IPS-15b (cell line): ENCODE data around the gene OR1J4.

Experiments used
- H3K27me3 ChIP-seq: one replicate; pipeline ENCODE4 v1.6.1; 2013; ENCODE audit warnings: low read length; ENCODE audit not compliant: control insufficient read depth, insufficient read depth
- H3K36me3 ChIP-seq: one replicate; pipeline ENCODE4 v1.6.1; 2013; ENCODE audit warnings: low read length; ENCODE audit not compliant: control insufficient read depth, insufficient read depth
- H3K4me1 ChIP-seq: one replicate; pipeline ENCODE4 v1.6.1; 2013; ENCODE audit warnings: mild to moderate bottlenecking, low read length; ENCODE audit not compliant: control insufficient read depth, insufficient read depth
- H3K4me3 ChIP-seq: one replicate; pipeline ENCODE4 v1.5.1; 2013; ENCODE audit warnings: low read depth, low read length
- H3K9ac ChIP-seq: one replicate; pipeline ENCODE4 v1.6.1; 2013; ENCODE audit warnings: low read depth, mild to moderate bottlenecking, low read length
- H3K9me3 ChIP-seq: one replicate; pipeline ENCODE4 v1.6.1; 2013; ENCODE audit warnings: mild to moderate bottlenecking, low read length; ENCODE audit not compliant: control insufficient read depth, insufficient read depth

OR1J4 gene

GRCh38 chr9:122518841-122519240, at the start of gene OR1J4:
TSS of gene OR1J4 (plus strand) at chr9:122519141. CDS start at chr9:122519141, 0 bp downstream.
- no peaks in the 10 kb centered on the region for H3K9me3 ChIP-seq
- H3K4me1 ChIP-seq, result no peaks in the 10 kb centered on the region

GRCh38 chr9:122474561-122474960, 44.4 kb upstream of the OR1J4 start:
- Histone ChIP-seq H3K9me3 (no peaks in the 10 kb centered on the region), H3K4me1 (no peaks in the 10 kb centered on the region)

More at GRCh38 chr9:122518841-122519240, at the start of gene OR1J4:
- Histone ChIP-seq H3K27me3 (peaks cover 2% of the 10 kb centered on the region), H3K4me3 (no peak within 1 kb of the TSS), H3K36me3 (no peaks in the 10 kb centered on the region), H3K9ac (no peak within 1 kb of the TSS)

GRCh38 chr9:122475717-122476116, 43.2 kb upstream of the OR1J4 start:
- Histone ChIP-seq H3K4me3 (no peak overlapping the region), H3K36me3 (no peaks in the 10 kb centered on the region), H3K9ac (no peak overlapping the region), H3K27me3 (no peaks in the 10 kb centered on the region), H3K9me3 (no peaks in the 10 kb centered on the region), H3K4me1 (no peaks in the 10 kb centered on the region)

More at GRCh38 chr9:122474561-122474960, 44.4 kb upstream of the OR1J4 start:
- Histone ChIP-seq H3K4me3 (no peak overlapping the region), H3K36me3 (no peaks in the 10 kb centered on the region), H3K27me3 (no peaks in the 10 kb centered on the region), H3K9ac (no peak overlapping the region)

- no peak overlapping the region for H3K9ac ChIP-seq
- H3K4me3 ChIP-seq, result no peak overlapping the region
- no peaks in the 10 kb centered on the region for H3K36me3 ChIP-seq
- no peaks in the 10 kb centered on the region for H3K4me1 ChIP-seq
- no peaks in the 10 kb centered on the region for H3K9me3 ChIP-seq
- H3K27me3 ChIP-seq, result no peaks in the 10 kb centered on the region
These were observed 41.6 kb upstream of the OR1J4 start for GRCh38 chr9:122477346-122477745.

DNA sequence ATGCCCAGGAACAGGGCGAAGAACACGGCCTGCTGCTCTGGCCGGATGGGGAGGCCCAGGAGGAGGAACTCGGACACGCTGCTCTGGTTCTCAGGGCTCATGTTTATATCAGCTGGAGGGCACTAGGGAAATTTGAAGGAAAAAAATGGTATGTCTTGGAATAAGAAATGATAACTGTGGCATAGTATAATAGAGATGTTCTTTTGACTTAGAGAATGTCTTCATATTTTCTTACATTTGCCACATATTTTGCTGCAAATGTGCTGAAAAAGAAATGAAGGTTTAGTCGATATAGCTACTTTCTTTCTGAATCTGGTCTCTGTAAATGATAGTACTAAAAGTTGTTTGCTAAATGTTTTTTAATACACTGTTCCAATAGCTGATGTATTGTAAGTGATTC, 41.1 kb upstream of the OR1J4 start, which contains the start of gene OR1J1:
Gene OR1J1, minus strand, starts transcription at position 101 of the 400 bp plus-strand sequence. Its CDS starts 0 bp downstream, at position 101.
- H3K9ac ChIP-seq, result no peak within 1 kb of the TSS
- H3K4me1 ChIP-seq, result no peaks in the 10 kb centered on the region
- no peaks in the 10 kb centered on the region for H3K36me3 ChIP-seq
- no peak within 1 kb of the TSS for H3K4me3 ChIP-seq
- H3K27me3 ChIP-seq, result no peaks in the 10 kb centered on the region
- no peaks in the 10 kb centered on the region for H3K9me3 ChIP-seq

DNA sequence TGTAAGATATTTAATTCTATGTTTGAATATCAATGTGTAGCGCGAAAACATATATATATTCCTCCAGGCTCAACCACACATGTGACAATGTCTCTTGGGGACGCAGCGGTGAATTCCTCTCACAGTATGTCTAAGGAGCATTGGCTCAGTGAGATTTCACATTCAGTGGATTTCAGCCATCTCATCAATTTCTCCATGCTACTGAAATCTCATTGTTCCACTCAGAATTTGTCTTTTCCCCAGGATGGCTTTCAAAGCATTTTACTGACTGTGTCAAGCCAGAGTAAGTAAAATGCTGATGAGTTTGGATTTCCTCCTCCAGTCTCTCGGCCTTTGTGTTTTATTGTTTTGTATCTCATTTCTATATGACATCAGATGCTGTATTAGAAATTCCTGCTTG, 39.9 kb upstream of the OR1J4 start:
- H3K27me3 ChIP-seq, result no peaks in the 10 kb centered on the region
- H3K9ac ChIP-seq, result no peak overlapping the region
- no peak overlapping the region for H3K4me3 ChIP-seq
- no peaks in the 10 kb centered on the region for H3K4me1 ChIP-seq
- H3K36me3 ChIP-seq, result no peaks in the 10 kb centered on the region
- no peaks in the 10 kb centered on the region for H3K9me3 ChIP-seq

DNA sequence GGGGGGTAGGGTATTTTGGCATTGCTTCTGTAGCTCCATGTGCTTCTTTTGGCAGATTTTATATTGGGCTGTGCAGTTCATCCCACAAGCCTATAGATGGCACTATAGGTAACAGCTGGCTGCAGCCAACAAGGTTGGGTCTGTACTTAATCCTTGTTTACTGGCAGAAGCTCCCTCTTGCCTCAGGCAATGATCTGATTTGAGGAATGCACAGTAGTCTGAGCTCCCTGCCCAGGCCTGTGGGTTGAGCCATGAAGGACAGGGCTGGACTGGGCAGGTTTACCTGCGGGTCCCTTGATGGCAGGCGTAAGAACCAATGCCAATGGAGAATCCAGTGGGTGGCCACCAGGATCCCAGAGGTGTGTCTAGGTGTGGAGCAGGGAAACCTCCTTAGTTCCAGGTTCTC, 20.1 kb upstream of the OR1J4 start:
- Histone ChIP-seq H3K27me3 (no peaks in the 10 kb centered on the region), H3K36me3 (no peaks in the 10 kb centered on the region), H3K4me1 (no peaks in the 10 kb centered on the region), H3K4me3 (no peak overlapping the region), H3K9ac (no peak overlapping the region), H3K9me3 (no peaks in the 10 kb centered on the region)

GRCh38 chr9:122506964-122507363, 12.0 kb upstream of the OR1J4 start:
- Histone ChIP-seq H3K4me3 (no peak overlapping the region), H3K4me1 (no peaks in the 10 kb centered on the region), H3K9ac (no peak overlapping the region), H3K36me3 (no peaks in the 10 kb centered on the region), H3K9me3 (peaks cover 3% of the 10 kb centered on the region), H3K27me3 (no peaks in the 10 kb centered on the region)

DNA sequence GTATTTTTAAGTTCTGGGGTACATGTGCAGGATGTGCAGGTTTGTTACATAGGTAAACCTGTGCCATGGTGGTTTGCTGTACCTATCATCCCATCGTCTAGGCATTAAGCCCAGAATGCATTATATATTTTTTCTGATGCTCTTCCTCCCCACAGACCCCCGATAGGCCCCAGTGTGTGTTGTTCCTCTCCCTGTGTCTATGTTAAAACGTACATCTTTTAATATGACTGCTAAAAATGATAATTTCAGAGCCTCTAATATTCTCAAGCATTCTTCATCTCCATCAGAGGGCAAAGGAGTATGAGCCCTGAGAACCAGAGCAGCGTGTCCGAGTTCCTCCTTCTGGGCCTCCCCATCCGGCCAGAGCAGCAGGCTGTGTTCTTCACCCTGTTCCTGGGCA, 8.4 kb upstream of the OR1J4 start, which contains the start of gene OR1J2:
Gene OR1J2, plus strand, starts transcription at position 301 of the 400 bp plus-strand sequence. Its CDS starts 0 bp downstream, at position 301.
- H3K9me3 ChIP-seq, result no peaks in the 10 kb centered on the region
- H3K36me3 ChIP-seq, result no peaks in the 10 kb centered on the region
- H3K9ac ChIP-seq, result no peak within 1 kb of the TSS
- H3K4me1 ChIP-seq, result no peaks in the 10 kb centered on the region
- H3K27me3 ChIP-seq, result no peaks in the 10 kb centered on the region
- no peak within 1 kb of the TSS for H3K4me3 ChIP-seq

DNA sequence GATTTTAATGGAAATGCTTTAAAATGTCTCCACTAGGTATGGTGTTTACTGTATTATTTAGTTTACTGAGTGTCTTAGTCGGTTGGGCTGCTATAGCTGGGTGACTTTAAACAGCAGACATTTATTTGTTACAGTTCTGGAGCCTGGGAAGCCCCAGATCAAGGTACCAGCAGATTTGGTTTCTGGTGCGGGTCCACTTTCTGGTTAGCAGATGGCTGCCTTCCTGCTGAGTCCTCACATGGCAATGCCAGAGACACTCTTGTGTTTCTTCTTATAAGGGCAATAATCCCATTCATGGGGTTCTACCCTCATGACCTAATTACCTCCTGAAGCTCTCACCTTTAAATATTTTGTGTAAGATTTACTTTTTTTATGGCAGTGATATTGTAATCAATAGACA, 715 bp upstream of the OR1J4 start:
- Histone ChIP-seq H3K36me3 (no peaks in the 10 kb centered on the region), H3K27me3 (peaks cover 2% of the 10 kb centered on the region), H3K9me3 (no peaks in the 10 kb centered on the region), H3K4me3 (no peak overlapping the region), H3K4me1 (no peaks in the 10 kb centered on the region), H3K9ac (no peak overlapping the region)

GRCh38 chr9:122519376-122519775, 435 bp downstream of the OR1J4 start:
- H3K4me1 ChIP-seq, result no peaks in the 10 kb centered on the region
- H3K27me3 ChIP-seq, result peaks cover 2% of the 10 kb centered on the region
- no peak overlapping the region for H3K9ac ChIP-seq
- H3K4me3 ChIP-seq, result no peak overlapping the region
- no peaks in the 10 kb centered on the region for H3K36me3 ChIP-seq
- no peaks in the 10 kb centered on the region for H3K9me3 ChIP-seq

DNA sequence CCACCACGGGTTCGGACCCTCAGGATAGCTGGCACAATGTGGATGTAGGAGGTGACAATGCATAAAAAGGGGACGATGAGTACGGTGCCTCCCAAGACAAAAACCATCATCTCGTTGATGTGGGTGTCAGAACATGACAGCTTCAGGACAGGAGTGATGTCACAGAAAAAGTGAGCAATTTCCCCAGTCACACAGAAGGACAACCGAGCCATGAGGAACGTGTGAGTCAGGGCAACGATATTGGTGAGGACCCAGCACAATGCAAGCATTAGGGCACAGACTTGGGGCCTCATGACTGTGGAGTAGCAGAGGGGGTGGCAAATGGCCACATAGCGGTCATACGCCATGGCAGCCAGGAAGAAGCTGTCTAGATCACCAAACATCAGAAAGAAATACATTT, 7.7 kb downstream of the OR1J4 start:
- H3K36me3 ChIP-seq, result no peaks in the 10 kb centered on the region
- H3K9ac ChIP-seq, result no peak overlapping the region
- no peaks in the 10 kb centered on the region for H3K9me3 ChIP-seq
- no peaks in the 10 kb centered on the region for H3K4me1 ChIP-seq
- no peaks in the 10 kb centered on the region for H3K27me3 ChIP-seq
- no peak overlapping the region for H3K4me3 ChIP-seq
